GM18861 (cell line): ENCODE measurements around the gene SUSD5.
"Not testable (repeated sequence)": the region's sequence is repeated elsewhere in the genome, so short reads cannot be mapped to it uniquely, and the experiment has no call there.

Experiments
- ATAC-seq: cut with Tn5 transposase; IDR thresholded peaks from one replicate; pipeline ENCODE4 v1.9.1; 2021; ENCODE audit not compliant: unreplicated experiment

Gene SUSD5

GRCh38 chr3:33152363-33153360, 65.9 kb downstream of the SUSD5 start:
- no peak for ATAC-seq

- ATAC-seq = no peak
Measured at GRCh38 chr3:33149342-33149741, 69.3 kb downstream of the SUSD5 start.

- no peak for ATAC-seq
Measured at GRCh38 chr3:33146791-33147445, 71.7 kb downstream of the SUSD5 start.

- no peak for ATAC-seq
Measured at GRCh38 chr3:33145901-33146580, 72.6 kb downstream of the SUSD5 start.

- ATAC-seq = no peak
Measured at GRCh38 chr3:33145221-33145900, 73.2 kb downstream of the SUSD5 start.

- no peak for ATAC-seq
Measured at GRCh38 chr3:33144433-33144832, 74.2 kb downstream of the SUSD5 start.

- ATAC-seq = no peak
Measured at GRCh38 chr3:33141006-33141405, 77.6 kb downstream of the SUSD5 start.

GRCh38 chr3:33139996-33140395, 78.6 kb downstream of the SUSD5 start:
- no peak for ATAC-seq

GRCh38 chr3:33139006-33139623, 79.5 kb downstream of the SUSD5 start:
- ATAC-seq = not testable (repeated sequence)

- no peak for ATAC-seq
Measured at GRCh38 chr3:33137691-33138090, 80.9 kb downstream of the SUSD5 start.

- no peak for ATAC-seq
Measured at GRCh38 chr3:33134026-33134625, 84.5 kb downstream of the SUSD5 start.

GRCh38 chr3:33132019-33132360, 86.6 kb downstream of the SUSD5 start:
- no peak for ATAC-seq

GRCh38 chr3:33131331-33132018, 87.1 kb downstream of the SUSD5 start:
- ATAC-seq = peak; percentile 79

- no peak for ATAC-seq
Measured at GRCh38 chr3:33130144-33130543, 88.5 kb downstream of the SUSD5 start.

- no peak for ATAC-seq
Measured at GRCh38 chr3:33128706-33129105, 89.9 kb downstream of the SUSD5 start.

- ATAC-seq = no peak
Measured at GRCh38 chr3:33125840-33126239, 92.8 kb downstream of the SUSD5 start.

GRCh38 chr3:33124638-33125037, 94.0 kb downstream of the SUSD5 start:
- no peak for ATAC-seq

GRCh38 chr3:33122991-33123390, 95.6 kb downstream of the SUSD5 start:
- no peak for ATAC-seq

- ATAC-seq = no peak
Measured at GRCh38 chr3:33119891-33120290, 98.7 kb downstream of the SUSD5 start.

- no peak for ATAC-seq
Measured at GRCh38 chr3:33117461-33117860, 101.1 kb downstream of the SUSD5 start.
